HG03060 (cell line): ENCODE data around the gene NOX5.

Experiments used
- ATAC-seq: cut with Tn5 transposase; IDR thresholded peaks from one replicate; pipeline ENCODE4 v1.9.1; 2021; ENCODE audit warnings: low read depth, moderate number of reproducible peaks; ENCODE audit not compliant: unreplicated experiment

The NOX5 gene

DNA sequence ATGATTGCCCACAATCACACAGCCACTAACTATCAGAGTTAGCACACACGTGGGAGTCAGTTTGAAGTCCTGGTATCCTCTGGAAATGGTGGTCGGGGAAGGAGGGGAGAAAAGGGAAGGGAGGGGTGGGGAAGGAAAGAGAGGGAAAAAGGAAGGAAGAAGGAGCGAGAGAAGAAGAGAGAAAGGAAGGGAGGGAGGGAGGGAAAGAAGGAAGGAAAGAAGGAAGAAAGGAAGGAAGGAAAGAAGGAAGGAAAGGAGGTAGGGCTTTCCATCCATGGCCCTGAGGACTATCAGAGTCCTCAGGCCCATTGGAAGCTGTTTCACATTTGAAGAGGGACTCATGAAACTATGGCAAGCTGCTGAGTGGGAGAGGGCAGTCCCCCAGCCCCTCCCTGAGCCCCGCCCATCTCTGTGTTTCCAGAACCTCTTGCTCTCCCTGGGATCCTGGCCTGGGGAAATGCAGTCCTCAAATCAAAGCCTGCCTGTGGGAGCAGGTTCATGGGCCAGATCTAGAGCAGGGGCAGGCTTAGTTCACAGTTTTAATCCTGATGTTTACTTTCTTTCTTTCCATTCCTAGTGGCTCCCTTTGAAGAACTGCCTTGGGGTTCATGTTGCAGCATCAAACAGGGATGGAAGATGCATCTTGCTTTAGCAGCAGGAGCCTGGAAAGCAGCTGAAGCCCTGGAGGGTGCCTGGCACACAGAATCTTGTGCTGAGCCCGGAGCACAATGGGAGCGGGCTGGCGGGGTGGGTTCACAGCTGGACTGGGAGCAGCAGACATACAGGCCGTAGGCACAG lies 79.8 kb downstream of the NOX5 start:
- ATAC-seq, result no peak

DNA sequence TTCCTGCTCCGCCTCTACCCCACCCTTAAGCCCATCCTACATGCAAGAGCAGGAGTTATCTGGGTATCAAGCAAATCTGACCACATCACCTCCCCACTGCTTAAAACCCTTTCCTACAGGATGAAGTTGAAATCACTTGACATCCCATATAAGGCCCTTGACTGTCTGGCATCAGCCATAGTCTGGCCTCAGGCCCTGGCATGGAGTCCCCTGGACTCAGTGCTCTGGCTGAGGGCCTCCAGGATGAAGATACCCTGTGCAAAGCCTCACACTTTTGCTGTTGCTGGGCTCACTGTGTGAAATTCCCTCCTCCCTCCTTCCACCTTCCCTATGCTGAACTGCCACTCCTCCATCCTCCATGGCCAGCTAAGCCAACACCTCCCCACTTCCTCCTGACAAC lies 80.8 kb downstream of the NOX5 start:
- no peak for ATAC-seq

DNA sequence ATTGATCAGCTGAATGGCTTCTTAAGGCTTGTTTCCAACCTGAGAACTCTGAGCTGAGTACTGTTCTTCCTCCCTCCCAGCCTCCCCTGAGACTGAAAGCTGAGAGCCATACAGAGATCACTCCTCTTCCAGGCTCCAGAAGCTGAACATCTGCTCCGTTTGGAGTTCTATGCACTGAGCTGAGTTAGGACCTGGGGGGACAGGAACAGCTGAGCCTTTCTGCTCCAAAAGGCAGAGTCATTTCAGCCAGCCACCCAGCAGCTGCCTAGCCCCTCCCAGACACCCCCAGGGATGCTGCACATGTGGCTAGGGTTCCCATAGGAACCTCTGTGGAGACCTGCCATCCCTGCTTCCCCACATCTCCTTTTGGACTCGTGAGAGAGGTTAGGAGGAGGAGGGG lies 81.7 kb downstream of the NOX5 start:
- ATAC-seq, result no peak

DNA sequence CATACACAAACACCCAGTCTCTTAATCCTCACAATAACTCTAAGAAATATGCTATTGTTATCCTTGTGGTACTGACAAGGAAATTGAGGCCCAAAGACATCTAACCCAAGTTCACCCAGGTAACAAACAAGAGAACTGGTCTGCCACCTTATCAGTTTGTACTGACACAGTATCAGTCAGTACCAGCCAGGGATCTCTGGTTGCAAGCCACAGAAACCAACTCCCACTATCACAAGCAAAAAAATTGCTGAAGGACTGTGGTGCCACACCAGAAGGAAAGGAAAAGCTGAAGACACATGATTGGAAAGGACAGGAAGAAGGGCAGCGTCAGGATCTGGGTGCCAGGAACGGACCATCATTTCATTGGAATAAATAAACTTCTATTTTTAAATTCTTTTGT lies 82.1 kb downstream of the NOX5 start:
- ATAC-seq, result no peak

DNA sequence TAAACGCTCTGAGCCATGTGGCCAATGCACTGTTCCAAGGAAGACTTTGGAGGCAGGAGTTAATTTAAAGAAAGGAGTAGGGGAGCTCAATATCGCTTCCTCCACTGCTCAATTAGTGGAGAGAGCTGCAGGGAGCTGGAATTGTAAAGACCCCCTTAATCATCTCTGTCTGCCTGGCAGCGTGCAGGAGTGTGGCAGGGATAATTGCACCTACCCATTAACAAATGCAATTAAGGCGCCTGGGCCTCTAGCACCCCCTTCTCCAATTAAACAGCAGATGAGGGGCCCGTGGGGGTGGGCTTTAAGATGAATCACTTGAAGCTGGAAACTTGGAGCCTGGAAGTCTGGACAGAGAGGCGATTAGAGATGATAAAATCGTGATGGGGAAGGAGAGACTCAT lies 84.3 kb downstream of the NOX5 start:
- no peak for ATAC-seq

DNA sequence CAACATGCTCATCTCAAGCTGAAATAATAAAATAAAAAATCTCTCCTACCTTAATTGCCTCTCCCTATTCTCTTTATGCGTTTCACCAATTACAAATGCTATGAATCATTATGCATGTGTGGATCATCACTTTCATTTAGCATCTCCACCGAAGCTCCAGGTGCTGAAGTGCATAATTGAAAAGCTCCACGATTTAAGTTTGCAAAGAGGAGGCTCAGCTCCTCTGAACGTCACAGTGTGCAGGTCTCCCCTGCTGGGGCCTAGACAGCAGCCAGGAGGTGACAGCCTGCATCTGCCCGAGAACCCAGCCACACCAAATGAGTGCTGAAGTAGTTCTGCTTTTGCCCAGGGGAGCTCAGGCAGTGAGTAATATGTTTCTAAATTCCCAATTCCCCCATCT lies 85.4 kb downstream of the NOX5 start:
- no peak for ATAC-seq

DNA sequence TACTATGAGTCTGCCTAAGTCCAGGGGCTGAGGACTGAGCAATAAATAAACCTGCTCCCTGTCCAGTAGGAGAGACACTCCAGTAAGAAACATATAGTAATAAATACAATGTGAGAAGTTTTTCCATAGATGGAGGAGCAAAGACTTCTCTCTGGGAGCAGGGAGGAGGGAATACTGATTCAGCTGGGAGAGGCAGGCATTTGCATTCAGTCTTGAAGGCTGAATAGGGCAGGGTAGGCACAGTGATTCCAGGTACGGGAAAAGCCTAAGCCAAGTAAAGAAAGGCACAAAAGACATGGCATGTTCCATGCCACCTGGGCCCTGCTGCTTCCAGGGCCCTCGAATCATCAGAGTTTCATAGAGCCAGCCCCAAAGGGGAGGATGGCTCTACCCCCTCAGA lies 86.3 kb downstream of the NOX5 start:
- no peak for ATAC-seq

DNA sequence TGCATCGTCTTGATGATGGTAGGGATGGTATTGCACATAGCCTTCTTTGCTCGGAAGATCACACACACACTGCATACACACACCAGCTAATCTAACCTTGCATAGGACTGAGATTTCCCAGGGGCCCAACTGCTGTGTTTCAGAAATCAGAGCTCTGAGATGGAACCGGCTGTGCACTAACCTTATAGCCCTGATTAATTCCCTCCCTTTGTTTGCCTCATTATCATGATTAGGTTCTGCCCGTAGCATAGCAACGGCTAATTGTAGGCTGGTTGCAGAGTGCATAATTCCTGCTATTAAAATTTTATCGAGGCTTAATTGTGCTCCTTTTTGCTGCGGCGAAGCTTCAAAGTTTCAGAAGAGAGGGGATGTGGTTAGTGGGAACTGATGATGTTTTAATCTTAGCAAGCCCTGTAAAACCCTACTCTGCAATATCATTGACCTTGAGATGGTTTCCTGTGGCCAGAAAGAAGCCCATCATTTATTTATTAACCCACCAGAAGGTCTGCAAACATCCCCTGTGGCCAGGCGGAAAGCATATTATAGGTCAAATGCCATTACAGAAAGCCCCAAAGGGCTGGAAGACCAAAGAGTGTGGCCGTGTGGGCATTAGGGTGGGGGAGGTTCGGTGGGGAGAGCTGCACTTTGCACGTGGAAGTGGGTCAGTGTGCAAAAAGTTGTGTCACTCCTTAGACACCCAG lies 89.7 kb downstream of the NOX5 start:
- ATAC-seq, result peak; percentile 59

DNA sequence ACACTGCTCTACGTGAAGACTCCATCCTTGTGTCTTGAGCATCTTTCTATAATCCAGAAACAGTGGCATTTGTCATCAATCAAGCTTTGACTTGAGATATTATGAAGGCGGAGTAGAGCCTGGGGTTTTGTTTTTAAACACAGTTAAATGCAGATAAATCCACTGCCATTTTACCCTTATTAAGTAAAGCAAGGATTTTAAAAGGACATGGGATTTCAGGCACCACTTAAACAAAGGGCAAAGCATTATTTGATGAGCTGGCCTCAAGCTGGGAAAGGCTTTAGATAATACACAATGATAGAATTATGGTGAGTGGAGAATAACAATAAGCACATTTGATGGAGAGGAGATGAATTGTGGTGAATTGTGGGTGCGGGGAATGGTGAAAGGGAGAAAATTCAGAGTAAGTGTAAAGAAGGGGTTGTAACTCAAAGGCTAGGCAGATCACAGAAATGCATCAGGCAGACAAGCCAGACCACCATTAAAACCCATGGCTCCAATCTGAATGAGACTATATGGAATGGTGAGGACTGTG lies 91.0 kb downstream of the NOX5 start:
- ATAC-seq, result no peak

DNA sequence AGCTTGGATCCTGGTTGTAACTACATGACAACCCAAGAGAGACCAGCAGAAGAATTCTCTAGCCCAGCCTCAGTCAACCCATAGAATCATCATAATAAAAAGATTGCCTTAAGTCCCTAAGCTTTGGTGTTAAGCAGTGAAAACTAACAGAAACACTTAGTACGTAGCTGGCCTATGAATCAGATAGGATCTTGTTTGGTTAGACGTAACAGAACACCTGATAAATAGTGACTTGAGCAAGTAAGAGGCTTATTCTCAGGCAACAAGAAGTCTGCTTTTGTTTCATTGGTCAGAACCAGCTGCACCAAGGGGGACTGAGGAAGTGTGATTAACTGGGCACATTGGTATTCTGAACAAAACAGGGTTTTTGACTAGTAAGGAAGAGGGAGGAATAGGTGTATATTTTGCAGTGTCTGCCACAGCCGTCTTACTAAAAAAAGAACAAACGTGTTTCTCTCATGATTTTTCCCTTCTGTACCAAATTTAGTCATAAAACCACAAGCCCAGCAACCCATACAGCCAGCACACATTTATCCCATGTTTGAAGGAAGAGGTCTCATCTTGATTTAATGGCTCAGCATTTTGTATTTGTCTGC lies 92.6 kb downstream of the NOX5 start:
- no peak for ATAC-seq
